Cardiac muscle cell (in vitro differentiated cells and primary cell): ENCODE data around the gene MYL7. TPM values are rescaled to one million over a fixed set of nuclear protein-coding genes. Genes with fewer than 3 reads are reported as not detected.

Experiments used
- DNase-seq, 2 donors: peaks; one replicate each; pipeline versions ENCODE4 v3.0.0 to v3.0.0-alpha.2; 2010 to 2017; ENCODE audit warnings: low read depth in 1 of 2, low spot score in 1 of 2
- H3K27ac ChIP-seq: fragments of 200-600 bp; sonication (generic); 2 replicates; pipeline ENCODE4 v1.5.1; 2016
- H3K27me3 ChIP-seq: fragments of 200-600 bp; sonication (generic); 2 replicates; pipeline ENCODE4 v1.6.0; 2016; ENCODE audit warnings: control low read depth
- H3K36me3 ChIP-seq: fragments of 200-600 bp; sonication (generic); 2 replicates; pipeline ENCODE4 v1.5.1; 2016; ENCODE audit warnings: control low read depth
- H3K4me1 ChIP-seq: fragments of 200-600 bp; sonication (generic); 2 replicates; pipeline ENCODE4 v1.8.1; 2017; ENCODE audit warnings: low read depth, mild to moderate bottlenecking, mixed run types
- H3K4me3 ChIP-seq: fragments of 200-600 bp; sonication (generic); 2 replicates; pipeline ENCODE4 v1.5.1; 2016; ENCODE audit warnings: mild to moderate bottlenecking
- H3K9me3 ChIP-seq: fragments of 200-600 bp; sonication (generic); 2 replicates; pipeline ENCODE4 v1.5.1; 2017; ENCODE audit warnings: low read depth, mild to moderate bottlenecking, control low read depth
- CTCF ChIP-seq: IDR thresholded peaks from 2 replicates; pipeline ENCODE4 v1.5.1; 2012; ENCODE audit warnings: low read depth, mild to moderate bottlenecking, low read length
- polyA plus RNA-seq: library from polyadenylated mRNA; unstranded; fragments of >200 nt; fragmentation: Nextera tagmentation; extraction: Ambion mirVana; gene quantifications from 2 replicates; pipeline ENCODE4 v1.2.1, GENCODE V29; 2016
- total RNA-seq: library from RNA; depleted of rRNA; stranded (reverse); fragments of >200 nt; gene quantifications from 2 replicates; pipeline ENCODE4 v1.2.3, GENCODE V29; 2016

MYL7 gene
- total and polyA plus RNA-seq, 2 experiments from 2014 or later: 9,288 to 20,231 TPM

- H3K9me3 ChIP-seq: no peaks in the 10 kb centered on the region
- TF ChIP-seq CTCF: no peak
- H3K36me3 ChIP-seq: peaks cover 18% of the 10 kb centered on the region
- H3K27me3 ChIP-seq: no peaks in the 10 kb centered on the region
- no peaks in the 10 kb centered on the region for H3K4me1 ChIP-seq
- H3K27ac ChIP-seq: no peak overlapping the region
- no peak overlapping the region for H3K4me3 ChIP-seq
- DNase-seq: no peak
These were observed 32.1 kb downstream of the MYL7 start for GRCh38 chr7:44108768-44109750.

GRCh38 chr7:44107961-44108767, 33.0 kb downstream of the MYL7 start:
- Histone ChIP-seq H3K36me3 (peaks cover 18% of the 10 kb centered on the region), H3K9me3 (no peaks in the 10 kb centered on the region), H3K4me3 (no peak overlapping the region), H3K27me3 (no peaks in the 10 kb centered on the region), H3K27ac (no peak overlapping the region), H3K4me1 (no peaks in the 10 kb centered on the region)
- no peak for TF ChIP-seq CTCF
- no peak for DNase-seq

GRCh38 chr7:44107116-44107960, 33.8 kb downstream of the MYL7 start:
- H3K27ac ChIP-seq: no peak overlapping the region
- H3K4me1 ChIP-seq: no peaks in the 10 kb centered on the region
- no peak overlapping the region for H3K4me3 ChIP-seq
- no peak for DNase-seq
- H3K36me3 ChIP-seq: peaks cover 14% of the 10 kb centered on the region
- no peak for TF ChIP-seq CTCF
- H3K27me3 ChIP-seq: no peaks in the 10 kb centered on the region
- no peaks in the 10 kb centered on the region for H3K9me3 ChIP-seq

GRCh38 chr7:44106311-44107065, 34.6 kb downstream of the MYL7 start:
- H3K9me3 ChIP-seq: no peaks in the 10 kb centered on the region
- no peaks in the 10 kb centered on the region for H3K4me1 ChIP-seq
- no peak overlapping the region for H3K4me3 ChIP-seq
- no peaks in the 10 kb centered on the region for H3K27me3 ChIP-seq
- no peak for TF ChIP-seq CTCF
- peaks cover 11% of the 10 kb centered on the region for H3K36me3 ChIP-seq
- DNase-seq: no peak
- H3K27ac ChIP-seq: no peak overlapping the region
